Retinal pigment epithelial cell (primary cell): Measurements from ENCODE around the gene CDH5.

Source experiments
- DNase-seq: peaks from one replicate; pipeline ENCODE4 v3.0.0-alpha.2; 2010; ENCODE audit warnings: low read depth
- H3K4me3 ChIP-seq: 2 replicates; pipeline ENCODE4 v1.5.1; 2011; ENCODE audit warnings: mild to moderate bottlenecking, low read length, control low read depth, moderate library complexity
- TF ChIP-seq, protein P1 (sequence below): conservative IDR thresholded peaks from 2 replicates; pipeline ENCODE4 v1.5.1; 2011; ENCODE audit warnings: low read depth, low read length, control low read depth, inconsistent platforms

The CDH5 gene

DNA sequence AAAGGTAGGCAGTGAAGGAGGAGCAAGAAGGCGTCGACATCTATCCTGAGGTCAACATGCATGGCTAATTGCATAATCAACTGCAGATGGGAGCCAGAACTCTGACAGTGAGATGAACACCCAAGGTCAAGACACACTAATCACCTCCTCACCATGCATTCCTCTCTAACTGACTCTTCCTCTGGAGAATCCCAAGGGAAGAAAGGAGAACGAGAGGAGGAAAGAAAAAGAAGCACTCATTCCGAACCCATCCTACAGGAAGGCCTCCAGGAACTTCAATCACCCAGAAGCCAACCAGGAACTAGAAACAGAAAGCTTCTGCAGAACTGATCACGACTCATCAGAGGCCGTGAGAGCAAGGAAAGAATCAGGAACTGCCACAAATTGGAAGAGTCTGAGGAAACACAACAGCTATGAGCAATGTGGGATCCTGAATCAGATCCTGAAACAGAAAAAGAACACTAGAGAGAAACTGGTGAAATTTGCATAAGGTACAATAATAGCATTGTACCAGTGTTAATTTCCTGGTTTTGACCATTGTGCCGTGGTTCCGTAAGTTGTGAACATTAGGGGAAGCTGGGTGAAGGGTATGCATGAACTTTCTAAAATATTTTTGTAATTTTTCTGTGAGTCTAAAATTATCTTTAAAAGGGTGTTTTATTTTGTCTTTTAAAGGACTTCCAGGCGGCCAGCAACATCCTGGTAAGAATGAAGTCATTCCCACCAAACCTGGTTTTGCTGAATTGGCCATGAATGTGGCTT lies 50.6 kb downstream of the CDH5 start:
- H3K4me3 ChIP-seq = no peak overlapping the region
- DNase-seq = no peak

DNA sequence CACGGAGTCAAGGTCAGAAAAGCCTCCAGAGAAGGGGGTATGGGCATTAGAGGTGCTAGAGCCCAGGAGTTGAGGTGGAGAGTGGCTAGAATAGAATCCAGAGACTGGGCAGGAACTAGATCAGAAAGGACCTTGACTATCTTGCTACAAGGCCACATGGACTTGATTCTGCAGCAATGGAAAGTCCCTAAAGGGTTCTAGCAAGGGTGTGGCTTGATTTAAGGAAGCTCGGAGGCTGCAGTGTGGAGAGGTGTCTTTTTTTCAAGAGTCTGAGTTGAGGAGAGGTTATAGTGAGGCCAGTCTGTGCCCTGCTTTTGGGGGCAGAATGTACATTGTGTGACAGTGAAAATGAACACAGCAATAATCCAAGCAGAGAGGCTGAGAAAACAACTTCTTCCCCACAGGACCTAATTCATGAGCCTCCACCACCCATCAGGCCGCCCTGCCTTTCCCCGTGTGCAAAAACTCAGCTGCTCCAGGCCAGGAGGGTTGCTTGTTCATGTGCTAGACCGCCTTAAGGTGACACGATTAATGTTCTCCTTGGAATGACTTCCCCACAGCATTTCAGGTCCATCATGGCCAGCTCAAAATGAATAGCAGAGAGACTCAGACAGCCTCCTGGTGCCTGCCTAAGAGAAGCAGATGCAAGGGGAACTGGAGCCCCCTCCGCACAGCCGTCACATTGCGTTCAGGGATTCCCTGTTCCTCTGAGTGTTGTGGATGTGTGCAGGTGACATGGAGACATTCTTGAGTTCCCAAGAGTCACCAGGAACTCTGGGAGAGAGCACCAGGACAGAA lies 51.9 kb downstream of the CDH5 start:
- H3K4me3 ChIP-seq = no peak overlapping the region
- DNase-seq = no peak
- TF ChIP-seq, protein P1, sequence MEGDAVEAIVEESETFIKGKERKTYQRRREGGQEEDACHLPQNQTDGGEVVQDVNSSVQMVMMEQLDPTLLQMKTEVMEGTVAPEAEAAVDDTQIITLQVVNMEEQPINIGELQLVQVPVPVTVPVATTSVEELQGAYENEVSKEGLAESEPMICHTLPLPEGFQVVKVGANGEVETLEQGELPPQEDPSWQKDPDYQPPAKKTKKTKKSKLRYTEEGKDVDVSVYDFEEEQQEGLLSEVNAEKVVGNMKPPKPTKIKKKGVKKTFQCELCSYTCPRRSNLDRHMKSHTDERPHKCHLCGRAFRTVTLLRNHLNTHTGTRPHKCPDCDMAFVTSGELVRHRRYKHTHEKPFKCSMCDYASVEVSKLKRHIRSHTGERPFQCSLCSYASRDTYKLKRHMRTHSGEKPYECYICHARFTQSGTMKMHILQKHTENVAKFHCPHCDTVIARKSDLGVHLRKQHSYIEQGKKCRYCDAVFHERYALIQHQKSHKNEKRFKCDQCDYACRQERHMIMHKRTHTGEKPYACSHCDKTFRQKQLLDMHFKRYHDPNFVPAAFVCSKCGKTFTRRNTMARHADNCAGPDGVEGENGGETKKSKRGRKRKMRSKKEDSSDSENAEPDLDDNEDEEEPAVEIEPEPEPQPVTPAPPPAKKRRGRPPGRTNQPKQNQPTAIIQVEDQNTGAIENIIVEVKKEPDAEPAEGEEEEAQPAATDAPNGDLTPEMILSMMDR = no peak

More for the DNA sequence above, 50.6 kb downstream of the CDH5 start:
- TF ChIP-seq, protein P1 = no peak

DNA sequence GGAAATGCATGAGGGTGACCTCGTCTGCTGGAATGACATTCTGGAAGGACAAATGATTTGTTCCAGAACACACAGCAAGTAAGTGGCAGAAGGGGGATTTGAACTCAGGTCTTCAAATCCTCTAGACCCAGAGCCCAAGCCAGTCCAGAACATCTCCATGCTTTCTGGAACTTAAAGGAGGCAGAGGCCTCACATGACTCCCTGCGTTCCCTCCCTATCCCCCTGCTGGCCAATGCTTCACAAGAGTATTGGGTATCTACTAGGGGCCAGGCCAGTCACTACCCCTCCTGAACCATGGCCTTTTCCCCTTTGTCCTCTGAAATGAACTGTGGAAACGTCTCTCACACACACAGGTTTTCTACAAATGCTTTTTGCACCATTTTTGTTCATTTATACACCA lies 53.0 kb downstream of the CDH5 start:
- TF ChIP-seq, protein P1 = peak; percentile 21
- no peak for DNase-seq

DNA sequence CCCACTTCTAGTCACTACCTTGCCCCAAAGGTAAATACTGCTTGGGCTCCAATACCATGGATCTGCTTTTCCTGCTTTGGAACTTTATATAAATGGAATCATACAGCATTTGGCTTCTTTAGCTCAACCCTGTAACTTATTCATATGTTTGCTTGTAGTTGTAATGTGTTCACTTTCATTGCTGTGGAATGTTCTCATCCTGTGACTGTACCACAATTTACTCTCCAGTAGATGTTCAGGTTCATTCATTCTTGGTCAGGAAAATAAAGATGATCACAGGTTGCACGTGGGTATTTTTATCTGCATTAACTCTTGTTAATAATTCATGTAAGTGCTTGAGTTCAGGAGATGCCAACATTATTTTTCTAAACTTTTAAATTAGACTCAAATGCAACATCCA lies 53.9 kb downstream of the CDH5 start:
- DNase-seq = no peak
- H3K4me3 ChIP-seq = no peak overlapping the region
- TF ChIP-seq, protein P1 = no peak

More for the DNA sequence above, 53.0 kb downstream of the CDH5 start:
- no peak overlapping the region for H3K4me3 ChIP-seq

DNA sequence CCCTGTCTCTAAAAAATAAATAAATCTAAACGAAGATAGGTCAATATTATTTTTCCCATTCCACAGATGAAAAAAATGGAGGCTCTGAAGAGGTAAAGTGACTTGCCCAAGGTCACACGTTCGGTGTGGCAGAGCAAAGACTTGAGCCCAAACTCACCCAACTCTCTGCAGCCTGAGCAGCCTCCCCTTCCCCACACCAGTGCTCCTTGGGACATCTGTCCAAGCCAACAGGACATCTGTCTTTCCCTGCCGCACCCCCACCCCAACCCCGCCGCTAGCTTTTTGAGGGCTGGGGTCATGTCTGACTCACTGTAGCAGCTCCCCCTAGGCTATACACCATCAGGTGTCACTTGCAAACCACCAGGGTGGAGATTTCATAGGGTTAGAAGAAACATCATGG lies 55.4 kb downstream of the CDH5 start:
- no peak overlapping the region for H3K4me3 ChIP-seq
- TF ChIP-seq, protein P1 = no peak
- DNase-seq = no peak

DNA sequence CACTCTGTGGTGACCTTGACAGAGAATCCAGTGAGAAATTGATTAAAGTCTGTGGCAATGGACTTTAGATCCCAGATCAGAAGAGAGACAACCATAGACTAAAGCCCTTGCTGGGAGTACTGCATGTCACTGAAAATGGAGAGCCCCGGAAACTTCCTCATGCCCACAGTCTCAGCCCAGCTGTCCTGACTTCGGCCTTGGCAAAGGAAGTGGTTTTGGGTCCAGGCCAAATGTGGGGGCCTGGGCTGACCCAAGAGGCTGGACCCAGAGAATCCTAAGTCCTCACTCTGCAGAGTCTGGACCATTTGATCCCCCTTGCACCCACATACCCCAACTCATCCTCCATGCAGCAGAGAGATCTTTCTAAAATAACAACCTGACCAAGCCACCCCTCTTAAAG lies 55.9 kb downstream of the CDH5 start:
- no peak overlapping the region for H3K4me3 ChIP-seq
- no peak for DNase-seq
- TF ChIP-seq, protein P1 = no peak
